HG02981 (cell line): ENCODE data around the gene TMUB2.

Experiments
- ATAC-seq: cut with Tn5 transposase; IDR thresholded peaks from one replicate; pipeline ENCODE4 v1.9.1; 2021; ENCODE audit warnings: mild to moderate bottlenecking, moderate library complexity; ENCODE audit not compliant: unreplicated experiment

The TMUB2 gene

DNA sequence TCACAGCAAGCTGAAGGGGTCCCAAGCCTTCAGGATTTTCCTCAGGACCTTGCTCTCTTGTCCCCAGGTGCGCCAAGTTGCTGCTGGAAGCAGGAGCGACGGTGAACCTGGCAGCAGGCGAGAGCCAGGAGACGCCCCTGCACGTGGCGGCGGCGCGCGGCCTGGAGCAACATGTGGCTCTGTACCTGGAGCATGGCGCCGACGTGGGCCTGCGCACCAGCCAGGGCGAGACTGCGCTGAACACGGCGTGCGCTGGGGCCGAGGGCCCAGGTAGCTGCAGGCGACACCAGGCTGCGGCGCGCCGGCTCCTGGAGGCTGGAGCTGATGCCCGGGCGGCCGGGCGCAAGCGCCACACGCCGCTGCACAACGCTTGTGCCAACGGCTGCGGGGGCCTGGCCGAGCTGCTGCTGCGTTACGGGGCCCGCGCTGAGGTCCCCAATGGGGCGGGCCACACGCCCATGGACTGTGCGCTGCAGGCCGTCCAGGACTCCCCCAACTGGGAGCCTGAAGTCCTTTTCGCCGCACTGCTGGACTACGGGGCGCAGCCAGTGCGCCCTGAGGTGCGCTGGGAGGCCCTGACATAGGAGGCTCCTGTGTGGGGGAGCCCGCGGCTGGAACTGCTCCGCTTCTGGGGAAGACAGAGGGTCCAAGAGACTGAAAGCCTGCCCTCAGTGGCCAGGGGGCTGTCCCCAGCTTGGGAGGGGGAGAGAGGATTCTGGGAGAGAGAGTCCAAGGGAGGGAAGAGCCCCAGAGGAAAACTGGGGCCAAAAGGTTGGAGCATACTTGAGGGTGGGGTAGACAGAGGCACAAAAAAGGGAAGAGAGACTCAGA is 9.9 kb upstream of the TMUB2 start:
- ATAC-seq, result no peak

DNA sequence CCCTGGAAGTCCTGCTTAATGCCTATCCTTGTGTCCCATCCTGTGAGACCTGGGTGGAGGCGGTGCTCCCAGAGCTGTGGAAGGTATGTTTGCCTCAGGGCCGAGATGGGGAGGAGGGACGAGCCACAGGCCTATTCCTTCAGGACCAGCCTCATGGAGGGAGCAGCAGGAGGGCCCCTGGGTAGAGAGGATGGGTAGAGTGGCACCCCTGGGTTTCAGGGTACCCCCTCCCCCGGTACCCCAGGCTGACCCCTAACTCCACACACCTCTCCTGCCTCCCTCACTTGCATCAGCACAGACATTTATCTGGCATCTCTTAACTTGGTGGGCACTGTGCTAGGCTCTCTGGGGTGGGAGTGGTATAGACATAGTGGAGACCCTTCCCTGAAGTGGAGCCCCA is 9.1 kb upstream of the TMUB2 start:
- no peak for ATAC-seq

DNA sequence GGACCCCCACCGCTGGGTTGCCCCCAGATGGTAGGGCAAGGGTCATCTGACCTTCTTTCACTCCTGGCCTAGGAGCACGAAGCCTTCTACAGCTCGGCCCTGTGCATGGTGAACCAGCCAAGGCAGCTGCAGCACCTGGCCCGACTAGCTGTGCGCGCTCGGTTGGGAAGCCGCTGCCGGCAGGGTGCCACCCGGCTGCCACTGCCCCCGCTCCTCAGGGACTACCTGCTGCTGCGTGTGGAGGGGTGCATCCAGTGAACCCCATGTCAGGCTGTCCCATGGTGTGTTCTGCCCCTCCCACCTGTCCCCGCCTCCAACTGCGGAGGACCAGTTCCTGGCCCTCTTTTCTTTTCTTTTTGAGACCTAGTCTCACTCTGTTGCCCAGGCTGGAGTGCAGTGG is 8.6 kb upstream of the TMUB2 start:
- no peak for ATAC-seq

DNA sequence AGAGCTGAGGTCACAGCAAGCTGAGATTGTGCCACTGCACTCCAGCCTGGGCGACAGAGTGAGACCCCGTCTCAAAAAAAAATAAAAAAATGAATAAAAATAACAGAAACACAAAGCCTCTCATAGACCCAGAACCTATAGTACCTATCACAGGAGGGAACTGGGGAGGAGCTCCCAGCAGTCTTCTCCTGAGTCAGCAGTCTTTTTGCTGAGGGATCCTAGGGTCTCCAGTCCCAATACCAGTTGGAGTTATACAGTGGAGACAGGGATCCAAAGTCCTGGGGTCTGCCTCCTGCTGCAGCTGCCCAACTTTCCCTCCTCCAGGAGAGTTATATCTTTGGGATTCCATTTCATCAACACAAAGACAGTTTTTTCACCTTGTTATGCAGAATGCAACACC is 3.7 kb upstream of the TMUB2 start:
- no peak for ATAC-seq

DNA sequence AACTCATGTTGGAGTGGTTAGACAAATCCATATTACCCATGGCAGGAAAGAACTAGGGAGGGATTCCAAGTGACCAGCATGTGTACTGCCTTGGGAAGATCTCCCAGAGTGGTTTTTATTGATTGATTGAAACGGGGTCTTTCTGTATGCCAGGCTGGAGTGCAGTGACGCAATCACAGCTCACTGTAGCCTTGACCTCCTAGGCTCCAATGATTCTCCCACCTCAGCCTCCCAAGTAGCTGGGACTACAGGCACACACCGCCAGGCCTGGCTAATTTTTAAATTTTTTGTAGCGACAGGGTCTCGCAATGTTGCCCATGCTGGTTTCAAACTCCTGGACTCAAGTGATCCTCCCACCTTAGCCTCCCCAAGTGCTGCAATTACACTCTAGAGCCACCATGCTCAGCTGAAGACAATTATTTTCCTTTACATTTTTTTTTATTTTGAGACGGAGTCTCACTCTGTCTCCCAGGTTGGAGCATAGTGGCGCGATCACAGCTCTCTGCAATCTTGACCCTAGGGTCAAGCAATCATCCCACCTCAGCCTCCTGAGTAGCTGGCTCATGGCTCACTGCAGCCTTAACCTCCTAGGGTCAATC is 2.5 kb upstream of the TMUB2 start:
- no peak for ATAC-seq

DNA sequence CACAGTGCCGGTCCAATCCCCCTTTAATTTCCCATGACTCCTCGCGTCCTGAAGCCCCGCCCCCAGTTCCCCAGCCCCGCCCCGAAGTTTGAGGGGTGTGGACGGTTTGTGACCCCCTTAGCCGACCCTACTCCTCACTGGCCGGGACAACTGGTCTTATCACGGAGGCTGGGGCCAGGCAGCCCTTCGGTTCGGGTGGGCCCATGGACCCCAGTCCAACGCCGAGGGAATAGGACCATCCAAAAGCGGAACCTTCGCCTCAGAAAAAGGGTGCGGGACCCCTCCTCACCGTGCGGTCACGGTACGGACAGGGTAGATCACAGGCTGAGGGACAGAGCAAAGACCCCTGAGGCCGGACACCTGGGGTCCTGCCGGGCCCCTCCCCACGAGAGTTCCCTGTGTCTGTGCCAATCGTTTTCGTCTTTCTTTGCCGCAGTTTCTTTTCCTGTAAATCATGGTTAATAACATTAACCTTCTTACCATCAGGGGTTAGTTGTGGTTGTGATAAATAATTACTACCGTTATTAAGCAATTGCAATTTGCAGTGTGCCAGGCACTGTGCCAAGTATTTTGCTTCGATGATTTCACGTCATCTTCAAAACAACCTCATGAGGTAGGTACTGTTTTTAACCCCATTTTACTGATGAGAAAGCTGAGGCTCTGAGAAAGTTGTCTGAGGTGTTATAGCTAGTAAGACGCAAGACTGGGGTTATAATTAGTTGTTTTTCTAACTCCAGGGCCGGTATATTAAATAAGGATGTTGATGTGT is 543 bp downstream of the TMUB2 start:
- ATAC-seq, result peak; percentile 21

DNA sequence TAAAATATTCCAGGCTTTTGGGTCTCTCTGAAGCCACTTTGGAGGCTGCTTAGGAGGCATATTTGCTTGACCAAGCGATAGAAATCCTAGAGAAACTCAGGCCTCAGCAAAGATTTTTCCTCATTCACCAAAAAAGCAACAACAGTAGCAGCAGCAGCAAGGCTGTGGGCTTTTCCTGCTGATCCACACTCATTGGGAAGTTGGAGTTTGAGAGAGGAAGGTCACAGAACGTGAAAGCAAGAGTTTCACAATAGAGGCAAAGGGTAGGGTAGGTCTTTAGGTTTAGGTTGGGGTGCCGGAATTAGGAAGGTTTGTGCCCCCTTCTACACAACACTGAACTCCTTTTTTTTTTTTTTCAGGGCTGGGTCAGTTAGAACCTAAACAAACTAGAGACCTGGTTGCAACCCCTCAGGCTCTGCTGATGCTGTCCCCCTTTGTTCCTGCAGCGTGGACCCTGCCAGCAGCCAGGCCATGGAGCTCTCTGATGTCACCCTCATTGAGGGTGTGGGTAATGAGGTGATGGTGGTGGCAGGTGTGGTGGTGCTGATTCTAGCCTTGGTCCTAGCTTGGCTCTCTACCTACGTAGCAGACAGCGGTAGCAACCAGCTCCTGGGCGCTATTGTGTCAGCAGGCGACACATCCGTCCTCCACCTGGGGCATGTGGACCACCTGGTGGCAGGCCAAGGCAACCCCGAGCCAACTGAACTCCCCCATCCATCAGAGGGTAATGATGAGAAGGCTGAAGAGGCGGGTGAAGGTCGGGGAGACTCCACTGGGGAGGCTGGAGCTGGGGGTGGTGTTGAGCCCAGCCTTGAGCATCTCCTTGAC is 2.0 kb downstream of the TMUB2 start:
- ATAC-seq, result no peak

DNA sequence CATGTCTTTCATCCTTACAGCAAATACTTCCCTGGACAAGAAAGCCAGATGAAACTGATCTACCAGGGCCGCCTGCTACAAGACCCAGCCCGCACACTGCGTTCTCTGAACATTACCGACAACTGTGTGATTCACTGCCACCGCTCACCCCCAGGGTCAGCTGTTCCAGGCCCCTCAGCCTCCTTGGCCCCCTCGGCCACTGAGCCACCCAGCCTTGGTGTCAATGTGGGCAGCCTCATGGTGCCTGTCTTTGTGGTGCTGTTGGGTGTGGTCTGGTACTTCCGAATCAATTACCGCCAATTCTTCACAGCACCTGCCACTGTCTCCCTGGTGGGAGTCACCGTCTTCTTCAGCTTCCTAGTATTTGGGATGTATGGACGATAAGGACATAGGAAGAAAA is 3.7 kb downstream of the TMUB2 start:
- ATAC-seq, result no peak

DNA sequence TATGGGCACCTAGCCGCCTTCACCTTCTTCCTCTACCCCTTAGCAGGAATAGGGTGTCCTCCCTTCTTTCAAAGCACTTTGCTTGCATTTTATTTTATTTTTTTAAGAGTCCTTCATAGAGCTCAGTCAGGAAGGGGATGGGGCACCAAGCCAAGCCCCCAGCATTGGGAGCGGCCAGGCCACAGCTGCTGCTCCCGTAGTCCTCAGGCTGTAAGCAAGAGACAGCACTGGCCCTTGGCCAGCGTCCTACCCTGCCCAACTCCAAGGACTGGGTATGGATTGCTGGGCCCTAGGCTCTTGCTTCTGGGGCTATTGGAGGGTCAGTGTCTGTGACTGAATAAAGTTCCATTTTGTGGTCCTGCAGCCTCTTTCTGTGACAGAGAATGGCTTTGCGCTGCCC is 4.6 kb downstream of the TMUB2 start:
- ATAC-seq, result no peak

DNA sequence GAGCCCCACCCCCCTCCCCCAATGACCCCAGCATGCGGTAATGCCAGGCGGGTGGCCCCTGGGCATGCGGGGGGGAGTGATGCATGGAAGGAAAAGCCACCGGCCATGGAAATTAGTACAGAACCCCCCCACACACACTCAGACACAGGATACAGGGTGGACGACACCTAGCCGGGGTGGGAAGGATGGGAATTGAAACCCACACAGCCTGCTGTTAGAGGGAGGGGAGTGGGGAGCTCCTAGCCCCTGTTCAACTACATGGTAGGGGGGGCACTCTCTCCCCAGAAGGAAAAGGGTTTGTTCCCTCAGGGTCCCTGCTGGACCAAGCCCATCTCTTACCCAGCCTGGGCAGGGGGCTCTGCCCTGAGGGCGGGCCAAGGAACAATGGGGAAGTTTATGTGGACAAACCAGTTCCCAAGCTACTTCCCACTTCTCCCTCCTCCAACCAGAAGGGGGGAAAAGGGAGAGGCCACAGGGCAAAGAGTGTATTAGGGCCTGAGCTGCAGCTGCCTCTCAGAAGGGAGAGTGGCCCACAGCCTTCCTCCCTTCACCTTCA is 5.2 kb downstream of the TMUB2 start:
- no peak for ATAC-seq

DNA sequence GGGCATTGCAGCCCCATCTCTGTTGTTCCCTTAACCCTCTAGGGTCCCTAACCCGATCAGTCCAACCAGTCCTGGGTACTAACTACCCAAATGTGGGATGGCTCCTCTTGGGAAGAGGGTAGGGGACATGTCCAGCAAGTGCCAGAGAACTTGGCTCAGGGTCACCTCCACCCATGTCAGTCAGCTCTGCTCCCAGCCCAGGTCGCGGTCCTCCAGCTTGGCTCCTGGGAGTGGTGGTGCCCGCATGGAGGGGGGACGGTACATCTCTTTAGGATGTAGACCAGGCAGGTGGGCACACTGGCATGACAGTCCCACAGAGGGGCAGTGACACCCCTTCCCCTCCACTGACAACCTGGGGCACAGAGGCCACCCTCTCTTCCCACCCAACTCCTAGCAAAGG is 6.0 kb downstream of the TMUB2 start:
- no peak for ATAC-seq

DNA sequence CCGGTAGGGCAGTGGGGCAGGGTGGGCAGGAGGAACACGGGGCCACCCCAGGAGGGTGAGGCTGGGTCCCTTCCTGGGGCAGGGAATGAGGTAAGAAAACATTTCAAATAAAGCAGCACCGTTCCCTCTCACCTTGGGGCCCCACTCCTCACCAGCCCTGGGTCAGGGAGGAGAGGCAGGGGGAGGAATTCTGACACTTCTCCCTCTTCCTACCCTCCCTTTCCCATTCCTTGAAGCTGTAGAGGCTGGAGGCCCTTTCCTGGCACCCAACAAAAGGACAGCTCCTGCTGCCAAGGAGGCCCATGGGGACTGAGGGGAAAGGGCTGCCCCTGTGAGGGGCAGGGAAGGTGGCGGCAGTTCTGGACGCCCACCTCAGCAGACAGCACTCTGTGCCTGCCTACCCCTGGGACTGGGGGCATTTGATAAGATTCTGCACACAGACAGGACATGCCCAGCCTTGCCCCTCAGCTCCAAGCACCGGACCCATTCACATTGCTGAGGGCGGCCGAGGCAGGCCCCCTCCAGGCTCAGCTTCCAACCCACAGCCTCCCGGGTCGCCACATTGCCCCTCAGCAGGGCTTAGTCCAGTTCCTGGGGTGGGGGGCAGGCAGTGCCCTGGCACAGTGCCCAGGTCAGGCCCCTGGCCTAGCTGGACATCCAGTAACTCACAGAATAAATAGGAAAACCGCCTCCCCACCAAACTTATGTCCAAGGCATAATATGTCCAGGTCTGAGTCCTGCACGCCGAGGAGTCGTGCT is 6.7 kb downstream of the TMUB2 start:
- no peak for ATAC-seq

DNA sequence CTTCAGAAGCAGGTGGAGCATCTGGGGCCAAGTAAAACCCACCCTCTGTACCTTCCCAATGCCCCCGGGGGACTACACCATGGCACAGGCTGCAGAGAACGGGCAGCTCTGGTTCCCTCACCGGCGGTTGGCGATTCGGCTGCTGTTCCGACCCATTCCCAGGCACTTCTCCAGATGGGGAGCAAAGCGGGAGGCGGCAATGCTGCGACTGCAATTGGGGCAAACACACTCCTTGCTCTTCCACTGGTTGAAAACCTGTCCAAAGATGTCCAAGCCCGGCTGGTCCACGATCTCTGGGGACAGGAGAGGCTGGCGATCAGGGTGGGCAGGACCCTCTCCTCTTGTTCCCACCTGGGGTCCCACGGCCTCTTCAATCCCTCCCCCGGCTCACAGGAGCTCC is 10.3 kb downstream of the TMUB2 start:
- no peak for ATAC-seq

DNA sequence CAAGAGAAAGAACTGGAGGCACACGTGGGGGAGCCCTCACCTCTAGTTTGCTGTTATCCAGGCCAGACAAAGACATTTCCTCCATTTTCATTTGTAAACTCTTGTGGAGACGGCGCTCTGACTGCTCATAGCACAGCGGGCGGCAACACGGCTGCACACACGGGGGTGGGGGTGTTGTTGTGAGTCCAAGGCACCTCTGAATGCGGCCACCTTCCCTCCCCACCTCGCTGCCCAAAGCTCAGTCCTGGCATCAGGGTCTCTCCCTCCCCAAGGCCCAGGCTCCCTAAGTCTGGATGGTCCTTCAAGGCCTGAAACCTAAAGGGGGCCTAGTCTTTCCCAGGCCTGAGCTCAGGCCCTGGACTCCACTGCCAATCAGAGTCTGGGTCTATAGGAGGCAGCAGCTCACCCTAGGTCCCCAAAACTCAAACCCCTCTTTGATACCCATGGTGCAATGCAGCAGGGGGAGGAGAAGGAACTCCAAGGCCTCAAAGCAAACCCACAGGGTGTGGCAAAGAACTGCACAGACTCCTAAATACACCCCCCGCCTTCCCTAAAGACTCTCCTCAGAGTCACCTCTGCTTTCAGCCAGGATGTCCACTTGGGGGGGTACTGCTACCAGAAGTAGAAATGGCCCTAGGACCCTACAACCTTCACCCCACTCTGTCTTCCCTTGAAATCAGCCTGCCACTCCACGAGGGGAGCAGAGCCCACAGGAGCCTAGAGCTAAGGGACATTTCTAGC is 11.4 kb downstream of the TMUB2 start:
- no peak for ATAC-seq

DNA sequence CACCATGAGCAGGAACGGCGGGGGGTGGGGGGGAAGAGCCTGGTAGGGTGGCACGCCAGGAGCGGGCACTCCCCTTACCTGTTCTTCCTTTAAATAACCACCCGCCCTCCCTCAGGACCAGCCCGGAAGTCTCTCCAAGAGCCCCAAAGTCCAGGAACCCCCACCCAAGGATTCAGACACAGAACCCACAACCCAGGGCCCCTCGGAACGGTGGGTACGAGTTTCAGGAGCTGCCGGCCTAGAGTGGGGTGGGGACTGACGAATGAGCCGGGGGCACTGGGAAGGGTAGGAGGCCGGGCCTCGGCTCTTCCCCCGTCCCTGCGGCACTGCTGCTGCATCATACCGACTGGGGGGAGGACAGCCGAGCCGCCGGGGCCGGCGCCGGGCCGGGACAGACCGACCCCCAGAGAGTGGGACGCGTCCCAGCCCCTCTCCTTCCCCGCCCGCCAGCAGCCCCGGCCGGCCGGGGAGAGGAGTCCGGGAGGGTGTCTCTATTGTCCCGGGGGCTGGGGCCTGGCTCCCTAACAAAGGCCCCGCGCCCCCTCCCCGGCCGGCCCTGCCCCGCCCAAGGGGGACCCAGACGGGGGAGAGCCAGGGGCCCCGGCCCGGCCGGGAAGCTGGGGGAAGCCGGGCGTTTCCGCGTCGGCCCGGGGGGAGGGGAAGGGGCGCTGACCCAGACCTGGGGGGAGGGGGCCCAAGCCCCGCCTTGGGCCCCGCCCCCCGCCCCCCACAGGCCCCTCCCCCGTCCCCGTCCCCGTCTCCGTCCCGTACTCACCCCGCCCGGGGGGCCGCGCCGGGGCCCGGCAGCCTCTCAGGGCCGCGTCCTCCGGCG is 12.2 kb downstream of the TMUB2 start:
- peak; percentile 27 for ATAC-seq

DNA sequence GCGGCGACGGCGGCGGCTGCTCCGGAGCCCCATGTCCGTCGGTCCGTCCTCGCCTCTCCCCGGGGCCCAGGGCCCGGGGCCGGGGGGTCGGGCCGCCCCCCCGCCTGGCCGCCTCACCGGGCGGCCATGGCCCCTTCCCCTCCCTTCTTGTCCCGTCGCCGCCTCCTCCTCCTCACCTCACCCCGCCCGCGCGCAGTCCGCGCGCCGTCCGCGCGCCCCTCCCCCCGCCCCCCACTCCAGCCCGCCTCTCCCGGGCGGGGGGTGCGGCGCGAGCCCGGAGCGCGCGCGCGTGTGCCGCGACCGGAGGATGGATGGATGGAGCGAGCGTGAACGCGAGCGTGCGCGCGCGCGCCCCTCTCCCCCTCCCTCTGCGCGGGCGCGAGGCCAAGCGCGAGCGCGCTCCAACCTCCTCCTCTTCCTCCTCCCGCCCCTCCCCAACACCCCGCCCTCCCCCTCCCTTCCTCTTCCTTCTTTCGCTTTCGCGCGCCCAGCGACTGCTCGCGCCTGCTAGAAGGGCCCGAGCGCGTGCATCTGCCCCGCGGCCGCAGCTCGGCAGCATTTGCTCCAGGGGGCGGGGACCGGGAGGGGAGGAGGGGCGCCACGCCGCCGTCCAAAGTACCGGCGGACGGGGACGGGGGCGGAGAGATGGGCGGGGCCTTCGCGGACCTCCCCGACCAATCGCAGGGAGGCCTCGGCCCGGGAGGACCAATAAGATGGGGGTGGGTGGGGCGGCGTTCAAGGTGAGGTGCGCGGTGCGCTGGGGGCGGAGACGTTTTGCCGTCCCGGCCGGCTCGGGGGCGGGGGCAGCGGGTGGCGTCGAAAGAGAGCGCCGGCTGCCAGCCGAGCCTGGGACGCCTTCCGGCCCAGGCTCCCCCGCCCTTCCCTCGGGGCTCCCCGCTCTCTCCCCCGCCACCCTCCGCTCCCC is 13.0 kb downstream of the TMUB2 start, which contains the start of gene ATXN7L3:
Gene ATXN7L3, minus strand, starts transcription at position 332 of the 925 bp plus-strand sequence. CDS start 1,814 bp downstream, outside the sequence.
- peak; percentile 59 for ATAC-seq

DNA sequence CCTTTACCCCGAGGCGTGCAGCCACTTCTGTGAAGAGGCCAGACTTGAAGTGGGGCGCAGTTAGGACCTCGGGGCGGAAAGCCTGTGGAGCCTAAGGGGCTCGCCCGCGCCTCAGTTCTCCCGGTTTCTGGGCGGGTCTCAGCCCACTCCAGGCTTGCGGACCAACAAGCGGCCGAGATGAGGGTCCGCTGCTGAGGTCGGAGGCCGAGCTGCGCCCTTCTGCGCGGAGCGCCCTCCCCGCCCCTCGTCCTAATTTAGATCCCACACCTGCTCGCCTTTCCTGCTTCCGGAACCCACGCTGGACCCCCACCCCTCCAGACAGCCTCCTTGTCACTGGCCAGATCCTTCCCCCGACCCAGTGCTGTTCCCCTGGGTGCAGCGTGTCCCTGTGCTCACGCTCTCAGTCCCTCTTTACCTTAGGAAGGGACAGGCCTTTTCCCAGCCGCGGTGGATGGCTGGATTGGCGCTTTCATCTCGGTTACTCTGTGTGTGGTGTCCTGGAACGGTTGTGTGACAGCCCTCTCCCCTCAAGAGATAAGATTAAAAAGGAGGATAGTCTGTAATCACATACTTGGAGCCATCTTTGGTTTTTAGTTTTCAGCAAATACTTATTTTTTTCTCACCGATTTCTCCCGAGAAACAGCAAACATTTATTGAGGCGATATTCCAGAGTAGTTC is 13.8 kb downstream of the TMUB2 start:
- ATAC-seq, result peak; percentile 2
